Measurements from ENCODE around the gene BECN2. TPM values are rescaled to one million over a fixed set of nuclear protein-coding genes. Genes with fewer than 3 reads are reported as not detected.

The BECN2 gene
- polyA plus RNA-seq, 1 donor from 2014 or later: not detected

GRCh38 chr1:242004751-242005495 lies 47.4 kb downstream of the BECN2 start:
- no peak for TF ChIP-seq RAD21 (conservative IDR thresholded peaks at IDR 0.05)
- TF ChIP-seq POLR2AphosphoS5 (IDR thresholded peaks at IDR 0.05): no peak
- no peak for TF ChIP-seq SMC3 (conservative IDR thresholded peaks at IDR 0.05; ENCODE audit: poor library complexity)
- no peak for TF ChIP-seq REST (IDR thresholded peaks at IDR 0.05; ENCODE audit: borderline replicate concordance)
- H3K9ac ChIP-seq (ENCODE audit: low read length): no peak overlapping the region
- H3K79me2 ChIP-seq (replicated peaks; ENCODE audit: insufficient read depth, low read length): no peaks in the 10 kb centered on the region
- H3F3A ChIP-seq (ENCODE audit: insufficient read depth, low read length, poor library complexity, severe bottlenecking): no peaks in the 10 kb centered on the region
- H3K36me3 ChIP-seq (ENCODE audit: insufficient read depth, low read length): no peaks in the 10 kb centered on the region
- no peak overlapping the region for H3K27ac ChIP-seq (ENCODE audit: low read length)
- H3K27me3 ChIP-seq (ENCODE audit: insufficient read depth, low read depth, low read length): no peaks in the 10 kb centered on the region
- H3K4me3 ChIP-seq (ENCODE audit: low read length): no peak overlapping the region
- H3K9me3 ChIP-seq (ENCODE audit: low read length): no peaks in the 10 kb centered on the region
- H4K20me1 ChIP-seq (ENCODE audit: insufficient read depth): no peaks in the 10 kb centered on the region
- H2AFZ ChIP-seq (ENCODE audit: low read depth, low read length): no peak overlapping the region
- H3K9me2 ChIP-seq (ENCODE audit: insufficient read depth, low read length): no peaks in the 10 kb centered on the region
- H3K4me2 ChIP-seq (ENCODE audit: low read length): no peak overlapping the region

GRCh38 chr1:242005866-242006535 lies 48.4 kb downstream of the BECN2 start:
- Histone ChIP-seq H3K9me2 (ENCODE audit: insufficient read depth, low read length) (no peaks in the 10 kb centered on the region), H3K4me2 (ENCODE audit: low read length) (no peak overlapping the region), H3K79me2 (replicated peaks; ENCODE audit: insufficient read depth, low read length) (no peaks in the 10 kb centered on the region), H3K27me3 (ENCODE audit: insufficient read depth, low read depth, low read length) (no peaks in the 10 kb centered on the region), H3K4me3 (ENCODE audit: low read length) (no peak overlapping the region), H3K27ac (ENCODE audit: low read length) (no peak overlapping the region), H2AFZ (ENCODE audit: low read depth, low read length) (no peak overlapping the region), H4K20me1 (ENCODE audit: insufficient read depth) (no peaks in the 10 kb centered on the region), H3K36me3 (ENCODE audit: insufficient read depth, low read length) (no peaks in the 10 kb centered on the region), H3K9me3 (ENCODE audit: low read length) (no peaks in the 10 kb centered on the region), H3K9ac (ENCODE audit: low read length) (no peak overlapping the region), H3F3A (ENCODE audit: insufficient read depth, low read length, poor library complexity, severe bottlenecking) (no peaks in the 10 kb centered on the region)
- TF ChIP-seq REST (IDR thresholded peaks at IDR 0.05; ENCODE audit: borderline replicate concordance) (no peak), SMC3 (conservative IDR thresholded peaks at IDR 0.05; ENCODE audit: poor library complexity) (no peak), RAD21 (conservative IDR thresholded peaks at IDR 0.05) (no peak)

GRCh38 chr1:242006976-242007375 lies 49.4 kb downstream of the BECN2 start:
- H3K4me3 ChIP-seq (ENCODE audit: low read length): no peak overlapping the region
- H3K27me3 ChIP-seq (ENCODE audit: insufficient read depth, low read depth, low read length): no peaks in the 10 kb centered on the region
- H4K20me1 ChIP-seq (ENCODE audit: insufficient read depth): no peaks in the 10 kb centered on the region
- H3K36me3 ChIP-seq (ENCODE audit: insufficient read depth, low read length): no peaks in the 10 kb centered on the region
- H3K9me3 ChIP-seq (ENCODE audit: low read length): no peaks in the 10 kb centered on the region
- no peak overlapping the region for H3K27ac ChIP-seq (ENCODE audit: low read length)
- H2AFZ ChIP-seq (ENCODE audit: low read depth, low read length): no peak overlapping the region
- no peaks in the 10 kb centered on the region for H3F3A ChIP-seq (ENCODE audit: insufficient read depth, low read length, poor library complexity, severe bottlenecking)
- no peaks in the 10 kb centered on the region for H3K9me2 ChIP-seq (ENCODE audit: insufficient read depth, low read length)
- H3K79me2 ChIP-seq (replicated peaks; ENCODE audit: insufficient read depth, low read length): no peaks in the 10 kb centered on the region
- H3K9ac ChIP-seq (ENCODE audit: low read length): no peak overlapping the region
- H3K4me2 ChIP-seq (ENCODE audit: low read length): no peak overlapping the region
- no peak for TF ChIP-seq CTCF (IDR thresholded peaks at IDR 0.05; ENCODE audit: poor library complexity, severe bottlenecking)
- TF ChIP-seq MXI1 (conservative IDR thresholded peaks at IDR 0.05; ENCODE audit: poor library complexity, severe bottlenecking): no peak
- no peak for TF ChIP-seq REST (IDR thresholded peaks at IDR 0.05; ENCODE audit: borderline replicate concordance)
- no peak for TF ChIP-seq RAD21 (conservative IDR thresholded peaks at IDR 0.05)
- no peak for TF ChIP-seq SMC3 (conservative IDR thresholded peaks at IDR 0.05; ENCODE audit: poor library complexity)
- no peak for TF ChIP-seq POLR2AphosphoS5 (IDR thresholded peaks at IDR 0.05)
- no peak for TF ChIP-seq EZH2 (IDR thresholded peaks at IDR 0.05; ENCODE audit: borderline replicate concordance, insufficient read depth, low read length, poor library complexity, severe bottlenecking)

Data from neural cell (in vitro differentiated cells).